Esophagus squamous epithelium (tissue), 4 donors: Measurements from ENCODE around the gene AVP.

Experiments
- POLR2A ChIP-seq, 4 donors: fragments of 450-650 bp; IDR thresholded peaks; one replicate each; pipeline ENCODE4 v1.6.1; 2017; ENCODE audit warnings: antibody characterized with exemption in 4 of 4, mild to moderate bottlenecking in 4 of 4, moderate library complexity in 3 of 4
- TF ChIP-seq, protein P1 (sequence below), 6 experiments: fragments of 450-650 bp in 4 of 6; fragments of 200-600 bp in 2 of 6; sonication (generic) in 2 of 6; IDR thresholded peaks; one replicate each; pipeline ENCODE4 v1.5.1; 2016 to 2019; ENCODE audit warnings: antibody characterized with exemption in 6 of 6, mild to moderate bottlenecking in 4 of 6, moderate library complexity in 4 of 6

DNA sequence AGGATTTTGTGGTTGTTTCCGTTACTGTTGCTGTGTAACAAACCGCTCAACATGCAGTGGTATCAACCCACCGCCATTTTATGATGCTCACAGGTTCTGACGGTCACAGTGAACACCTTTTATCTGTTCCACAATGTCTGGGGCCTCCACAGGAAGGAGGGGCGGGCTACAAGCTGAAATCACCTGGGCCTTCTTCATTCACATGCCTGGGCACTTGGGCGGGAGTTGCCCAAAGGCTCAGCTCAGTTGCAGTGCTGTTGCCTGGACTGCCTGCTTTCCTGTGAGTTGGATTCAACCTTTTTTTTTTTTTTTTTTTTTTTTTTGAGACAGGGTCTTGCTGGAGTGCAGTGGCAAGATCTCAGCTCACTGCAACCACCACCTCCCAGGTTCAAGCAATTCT, 16.7 kb upstream of the AVP start:
- TF ChIP-seq, protein P1, sequence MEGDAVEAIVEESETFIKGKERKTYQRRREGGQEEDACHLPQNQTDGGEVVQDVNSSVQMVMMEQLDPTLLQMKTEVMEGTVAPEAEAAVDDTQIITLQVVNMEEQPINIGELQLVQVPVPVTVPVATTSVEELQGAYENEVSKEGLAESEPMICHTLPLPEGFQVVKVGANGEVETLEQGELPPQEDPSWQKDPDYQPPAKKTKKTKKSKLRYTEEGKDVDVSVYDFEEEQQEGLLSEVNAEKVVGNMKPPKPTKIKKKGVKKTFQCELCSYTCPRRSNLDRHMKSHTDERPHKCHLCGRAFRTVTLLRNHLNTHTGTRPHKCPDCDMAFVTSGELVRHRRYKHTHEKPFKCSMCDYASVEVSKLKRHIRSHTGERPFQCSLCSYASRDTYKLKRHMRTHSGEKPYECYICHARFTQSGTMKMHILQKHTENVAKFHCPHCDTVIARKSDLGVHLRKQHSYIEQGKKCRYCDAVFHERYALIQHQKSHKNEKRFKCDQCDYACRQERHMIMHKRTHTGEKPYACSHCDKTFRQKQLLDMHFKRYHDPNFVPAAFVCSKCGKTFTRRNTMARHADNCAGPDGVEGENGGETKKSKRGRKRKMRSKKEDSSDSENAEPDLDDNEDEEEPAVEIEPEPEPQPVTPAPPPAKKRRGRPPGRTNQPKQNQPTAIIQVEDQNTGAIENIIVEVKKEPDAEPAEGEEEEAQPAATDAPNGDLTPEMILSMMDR (IDR thresholded peaks at IDR 0.05): no peak
- TF ChIP-seq POLR2A (IDR thresholded peaks at IDR 0.05): no peak
